Lung (tissue), 12 donors: ENCODE measurements around the gene RAB3A. TPM values are rescaled to one million over a fixed set of nuclear protein-coding genes. Genes with fewer than 3 reads are reported as not detected.
A peak's percentile ranks its signal among the peaks of the same experiment; 100 is the strongest.

Experiments used
- ATAC-seq: fragments of 200-7000 bp; cut with Tn5 transposase; one replicate; pipeline ENCODE4 v1.9.1; 2020; ENCODE audit warnings: moderate number of reproducible peaks; ENCODE audit not compliant: insufficient read depth, low FRiP score
- DNase-seq, 3 donors: peaks; one replicate each; pipeline ENCODE4 v3.0.0-alpha.2; 2013 to 2017
- H3K27ac ChIP-seq, 2 donors: one replicate each; pipeline ENCODE4 v1.5.1; 2013; ENCODE audit warnings: mild to moderate bottlenecking in 2 of 2, moderate library complexity in 2 of 2, control low read depth in 1 of 2, inconsistent platforms in 1 of 2, low read depth in 1 of 2, low read length in 1 of 2
- H3K27me3 ChIP-seq, 3 donors: one replicate each; pipeline ENCODE4 v1.5.1; 2013; ENCODE audit warnings: low read length in 2 of 3; ENCODE audit not compliant: control insufficient read depth in 3 of 3, insufficient read depth in 3 of 3
- H3K36me3 ChIP-seq, 4 donors: one replicate each; pipeline ENCODE4 v1.5.1; 2013; ENCODE audit warnings: low read length in 4 of 4, mild to moderate bottlenecking in 1 of 4, moderate library complexity in 1 of 4; ENCODE audit not compliant: control insufficient read depth in 4 of 4, insufficient read depth in 4 of 4
- H3K4me1 ChIP-seq, 5 donors: one replicate each; pipeline ENCODE4 v1.5.1; 2013; ENCODE audit warnings: low read length in 5 of 5, mild to moderate bottlenecking in 2 of 5, moderate library complexity in 1 of 5; ENCODE audit not compliant: control insufficient read depth in 5 of 5, insufficient read depth in 5 of 5
- H3K4me3 ChIP-seq: one replicate; pipeline ENCODE4 v1.5.1; 2013; ENCODE audit warnings: mild to moderate bottlenecking, control low read depth, moderate library complexity
- H3K9ac ChIP-seq, 2 donors: one replicate each; pipeline ENCODE4 v1.5.1; 2013; ENCODE audit warnings: low read length in 2 of 2, control low read depth in 1 of 2; ENCODE audit not compliant: insufficient read depth in 1 of 2
- H3K9me3 ChIP-seq, 4 donors: one replicate each; pipeline ENCODE4 v1.5.1; 2013; ENCODE audit warnings: low read length in 3 of 4, mild to moderate bottlenecking in 1 of 4, moderate library complexity in 1 of 4; ENCODE audit not compliant: control insufficient read depth in 4 of 4, insufficient read depth in 3 of 4
- WGBS, 2 donors: extraction: QIAGEN DNeasy Blood & Tissue Kit; methylation state at CpG; one replicate each; pipeline ENCODE4 v1.1.7; 2013; 5-methylcytosine and 5-hydroxymethylcytosine counted together
- polyA plus RNA-seq, 2 donors: library from polyadenylated mRNA; stranded (reverse); fragments of 200-250 nt; gene quantifications; one replicate each; pipeline ENCODE4 v1.2.1, GENCODE V29; 2013
- total RNA-seq, 2 donors: library from RNA; depleted of rRNA in 1 of 2; stranded (reverse); fragments of >200 nt in 1 of 2; gene quantifications; one replicate each; pipeline ENCODE4 v1.2.1, GENCODE V29; 2014 to 2021
- TF ChIP-seq, protein P1 (sequence below): IDR thresholded peaks from 2 replicates; pipeline ENCODE4 v1.5.1; 2012; ENCODE audit warnings: mild to moderate bottlenecking; ENCODE audit errors: control extremely low read depth, extremely low read depth
- donor health status: control.
- donor health status: control.
- donor health status: Bipolar disorder and iron deficiency.
- donor health status: healthy.
- donor health status: DM: yes; HTN: yes; CAD: no.

RAB3A gene
- total and polyA plus RNA-seq, 4 donors: 1.1 to 6.7 (median 2.3) TPM

DNA sequence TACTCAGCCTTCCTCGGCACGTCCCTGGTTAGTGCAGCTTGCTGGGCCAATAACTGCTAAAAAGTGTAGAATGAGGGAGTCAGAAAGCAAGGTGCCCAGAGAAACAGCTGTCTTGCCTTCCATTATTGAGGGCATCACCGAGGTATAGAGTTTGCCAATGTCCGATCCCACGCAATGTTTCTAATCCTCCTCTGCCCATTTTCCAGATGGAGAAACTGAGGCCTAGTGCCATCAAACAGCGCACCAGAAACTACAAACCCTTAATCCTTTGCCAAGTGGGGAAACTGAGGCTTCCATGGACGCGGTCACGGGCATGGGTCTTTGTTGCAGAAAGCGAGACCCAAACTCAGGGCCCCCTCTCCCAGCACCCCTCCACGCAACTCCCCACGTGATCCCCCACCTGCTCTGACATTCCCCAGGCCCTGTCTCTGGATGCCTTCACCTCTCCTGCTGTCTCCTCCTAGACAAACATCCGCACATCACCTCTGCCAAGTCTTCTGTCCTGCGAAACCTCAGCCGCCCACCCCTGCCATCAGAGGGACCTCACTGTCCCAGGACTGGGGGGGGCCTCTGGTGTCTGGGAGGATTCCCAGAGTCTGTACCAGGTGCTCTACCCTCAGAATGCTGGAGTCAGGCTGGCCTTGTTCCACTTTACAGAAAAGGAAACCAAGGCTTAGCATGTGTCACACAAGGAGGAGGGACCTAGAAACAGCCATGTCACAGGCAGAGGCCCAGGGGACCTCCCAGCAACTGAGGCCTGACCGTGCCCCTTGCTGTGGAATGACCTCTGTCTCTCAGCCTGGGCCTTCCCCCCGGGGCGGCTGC is 23.3 kb upstream of the RAB3A start:
- ATAC-seq (no peak), DNase-seq (no peak)
- WGBS, 2 donors: 87 to 88% methylated on average over 18 of the region's 18 CpGs
- Histone ChIP-seq H3K9ac (no peak overlapping the region), H3K27me3 (peaks cover 0 to 35% (median 7%) of the 10 kb centered on the region in 3 donors), H3K9me3 (no peaks in the 10 kb centered on the region), H3K4me3 (no peak overlapping the region), H3K36me3 (no peaks in the 10 kb centered on the region), H3K27ac (no peak overlapping the region), H3K4me1 (peaks cover 0 to 19% (median 0%) of the 10 kb centered on the region in 5 donors)
- TF ChIP-seq, protein P1, sequence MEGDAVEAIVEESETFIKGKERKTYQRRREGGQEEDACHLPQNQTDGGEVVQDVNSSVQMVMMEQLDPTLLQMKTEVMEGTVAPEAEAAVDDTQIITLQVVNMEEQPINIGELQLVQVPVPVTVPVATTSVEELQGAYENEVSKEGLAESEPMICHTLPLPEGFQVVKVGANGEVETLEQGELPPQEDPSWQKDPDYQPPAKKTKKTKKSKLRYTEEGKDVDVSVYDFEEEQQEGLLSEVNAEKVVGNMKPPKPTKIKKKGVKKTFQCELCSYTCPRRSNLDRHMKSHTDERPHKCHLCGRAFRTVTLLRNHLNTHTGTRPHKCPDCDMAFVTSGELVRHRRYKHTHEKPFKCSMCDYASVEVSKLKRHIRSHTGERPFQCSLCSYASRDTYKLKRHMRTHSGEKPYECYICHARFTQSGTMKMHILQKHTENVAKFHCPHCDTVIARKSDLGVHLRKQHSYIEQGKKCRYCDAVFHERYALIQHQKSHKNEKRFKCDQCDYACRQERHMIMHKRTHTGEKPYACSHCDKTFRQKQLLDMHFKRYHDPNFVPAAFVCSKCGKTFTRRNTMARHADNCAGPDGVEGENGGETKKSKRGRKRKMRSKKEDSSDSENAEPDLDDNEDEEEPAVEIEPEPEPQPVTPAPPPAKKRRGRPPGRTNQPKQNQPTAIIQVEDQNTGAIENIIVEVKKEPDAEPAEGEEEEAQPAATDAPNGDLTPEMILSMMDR: no peak

DNA sequence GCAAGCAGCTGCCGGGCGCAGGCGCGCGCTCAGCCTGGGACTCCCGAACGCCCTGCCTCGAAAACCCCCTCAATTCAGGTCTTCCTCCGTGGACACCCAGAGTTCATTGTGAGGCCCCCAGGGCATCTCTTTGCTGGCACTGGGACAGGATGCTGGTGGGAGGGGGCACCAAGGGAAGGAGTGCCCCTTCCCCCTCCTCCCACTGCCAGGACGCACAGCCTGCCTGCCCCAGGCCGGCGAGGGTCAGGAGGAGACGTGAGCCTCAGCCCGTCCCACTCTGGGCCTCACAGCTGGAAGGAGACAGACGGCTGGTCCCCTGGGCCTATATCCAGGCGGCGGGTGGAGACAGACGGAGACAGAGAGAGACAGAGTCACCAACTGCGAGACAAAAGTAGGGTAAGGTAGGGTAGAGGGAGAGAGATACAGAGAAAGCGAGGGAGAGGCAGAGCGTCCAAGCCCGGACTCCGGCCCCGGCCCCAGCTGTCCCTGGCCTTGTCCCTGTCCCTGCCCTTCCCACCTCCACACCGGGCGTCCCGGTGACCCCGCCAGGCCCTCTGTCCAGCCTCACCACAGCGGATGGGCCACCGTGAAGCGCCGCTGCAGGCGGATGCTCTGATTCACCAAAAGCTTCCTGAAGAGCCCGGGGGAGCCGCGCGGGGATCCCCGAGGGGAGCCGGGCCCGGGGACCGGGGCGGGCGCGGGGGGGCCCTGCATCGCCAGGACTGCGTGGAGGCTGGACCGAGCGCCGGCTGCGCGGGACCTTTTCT is 22.0 kb upstream of the RAB3A start, which contains the start of gene PDE4C:
PDE4C (minus strand) TSS at position 737 of the 767 bp plus-strand sequence; CDS start at position 714, 23 bp downstream.
- peak within 1 kb of the TSS in 1 of 2 donors; percentile 22 for H3K27ac ChIP-seq
- H3K9me3 ChIP-seq: no peaks in the 10 kb centered on the region
- ATAC-seq (no peak), DNase-seq (peak; percentile 35 to 58 (median 41))
- TF ChIP-seq, protein P1: no peak
- H3K9ac ChIP-seq: peak within 1 kb of the TSS in 1 of 2 donors; percentile 12
- peaks cover 0 to 19% (median 0%) of the 10 kb centered on the region in 5 donors for H3K4me1 ChIP-seq
- H3K27me3 ChIP-seq: peaks cover 0 to 32% (median 7%) of the 10 kb centered on the region in 3 donors
- H3K4me3 ChIP-seq: no peak within 1 kb of the TSS
- WGBS, 2 donors: 7 to 17% methylated on average over 48 to 51 of the region's 51 CpGs
- H3K36me3 ChIP-seq: no peaks in the 10 kb centered on the region

DNA sequence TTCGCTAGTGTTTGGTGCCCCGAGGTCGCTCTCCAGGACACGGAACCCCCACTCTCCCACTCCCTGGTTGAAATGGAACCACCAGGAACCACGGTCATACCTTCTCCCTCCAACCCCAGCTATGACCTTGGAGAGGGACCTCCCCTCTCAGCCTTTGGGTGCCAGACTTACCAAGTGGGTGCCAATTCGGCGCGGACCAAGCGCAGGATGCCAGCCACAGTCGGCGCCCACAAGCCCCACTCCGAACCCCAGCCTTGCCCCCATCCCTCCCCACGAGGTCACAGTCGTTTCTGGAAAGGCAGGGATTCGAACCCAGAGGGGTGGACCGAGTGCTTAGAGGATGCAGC is 21.5 kb upstream of the RAB3A start:
- DNase-seq: no peak
- H3K4me3 ChIP-seq: no peak overlapping the region
- WGBS, 2 donors: 21 to 26% methylated on average over 16 of the region's 16 CpGs
- no peak overlapping the region for H3K9ac ChIP-seq
- H3K4me1 ChIP-seq: peaks cover 0 to 19% (median 0%) of the 10 kb centered on the region in 5 donors
- no peaks in the 10 kb centered on the region for H3K36me3 ChIP-seq
- TF ChIP-seq, protein P1: no peak
- no peaks in the 10 kb centered on the region for H3K9me3 ChIP-seq
- no peak for ATAC-seq
- H3K27me3 ChIP-seq: peaks cover 0 to 27% (median 7%) of the 10 kb centered on the region in 3 donors
- peak overlapping the region in 1 of 2 donors; percentile 22 for H3K27ac ChIP-seq
